Measurements from ENCODE around the gene KAZN.

KAZN gene

DNA sequence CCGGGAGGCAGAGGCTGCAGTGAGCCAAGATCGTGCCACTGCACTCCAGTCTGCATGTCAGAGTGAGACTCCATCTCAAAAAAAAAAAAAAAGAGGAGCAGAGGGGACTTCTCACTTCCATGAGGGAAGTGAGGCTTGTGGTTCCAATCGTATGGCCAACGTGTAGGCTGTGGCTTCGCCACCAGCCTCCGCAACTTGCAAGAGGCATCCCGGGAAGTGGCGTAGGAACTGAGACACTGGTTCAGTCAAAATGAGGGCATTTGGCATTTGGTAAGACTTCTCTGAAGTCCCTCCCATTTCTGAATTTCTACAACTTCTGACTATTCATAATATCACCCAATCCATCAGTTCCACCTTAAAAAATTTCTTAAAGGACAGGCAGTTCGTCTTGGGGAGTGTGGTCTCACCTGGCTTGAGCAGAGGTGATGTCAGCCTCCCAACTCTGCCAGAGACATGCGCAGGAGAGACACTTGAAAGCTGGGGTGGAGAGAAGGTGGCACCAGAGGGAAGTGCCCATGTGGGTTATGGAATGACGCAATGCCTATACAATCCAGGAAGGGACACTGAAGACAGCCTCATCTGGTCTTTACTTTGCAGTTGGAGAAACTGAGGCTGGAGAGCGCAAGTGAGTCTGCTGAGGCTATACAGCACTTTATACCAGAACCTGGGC lies 17.2 kb downstream of the KAZN start:
- TF ChIP-seq, protein P1, sequence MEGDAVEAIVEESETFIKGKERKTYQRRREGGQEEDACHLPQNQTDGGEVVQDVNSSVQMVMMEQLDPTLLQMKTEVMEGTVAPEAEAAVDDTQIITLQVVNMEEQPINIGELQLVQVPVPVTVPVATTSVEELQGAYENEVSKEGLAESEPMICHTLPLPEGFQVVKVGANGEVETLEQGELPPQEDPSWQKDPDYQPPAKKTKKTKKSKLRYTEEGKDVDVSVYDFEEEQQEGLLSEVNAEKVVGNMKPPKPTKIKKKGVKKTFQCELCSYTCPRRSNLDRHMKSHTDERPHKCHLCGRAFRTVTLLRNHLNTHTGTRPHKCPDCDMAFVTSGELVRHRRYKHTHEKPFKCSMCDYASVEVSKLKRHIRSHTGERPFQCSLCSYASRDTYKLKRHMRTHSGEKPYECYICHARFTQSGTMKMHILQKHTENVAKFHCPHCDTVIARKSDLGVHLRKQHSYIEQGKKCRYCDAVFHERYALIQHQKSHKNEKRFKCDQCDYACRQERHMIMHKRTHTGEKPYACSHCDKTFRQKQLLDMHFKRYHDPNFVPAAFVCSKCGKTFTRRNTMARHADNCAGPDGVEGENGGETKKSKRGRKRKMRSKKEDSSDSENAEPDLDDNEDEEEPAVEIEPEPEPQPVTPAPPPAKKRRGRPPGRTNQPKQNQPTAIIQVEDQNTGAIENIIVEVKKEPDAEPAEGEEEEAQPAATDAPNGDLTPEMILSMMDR (conservative IDR thresholded peaks at IDR 0.05; ENCODE audit: control insufficient read depth, insufficient read depth, low read depth, low read length), result no peak
- H3K4me3 ChIP-seq (ENCODE audit: control insufficient read depth, low read depth, low read length), result no peak overlapping the region
- DNase-seq (ENCODE audit: low read depth), result no peak

DNA sequence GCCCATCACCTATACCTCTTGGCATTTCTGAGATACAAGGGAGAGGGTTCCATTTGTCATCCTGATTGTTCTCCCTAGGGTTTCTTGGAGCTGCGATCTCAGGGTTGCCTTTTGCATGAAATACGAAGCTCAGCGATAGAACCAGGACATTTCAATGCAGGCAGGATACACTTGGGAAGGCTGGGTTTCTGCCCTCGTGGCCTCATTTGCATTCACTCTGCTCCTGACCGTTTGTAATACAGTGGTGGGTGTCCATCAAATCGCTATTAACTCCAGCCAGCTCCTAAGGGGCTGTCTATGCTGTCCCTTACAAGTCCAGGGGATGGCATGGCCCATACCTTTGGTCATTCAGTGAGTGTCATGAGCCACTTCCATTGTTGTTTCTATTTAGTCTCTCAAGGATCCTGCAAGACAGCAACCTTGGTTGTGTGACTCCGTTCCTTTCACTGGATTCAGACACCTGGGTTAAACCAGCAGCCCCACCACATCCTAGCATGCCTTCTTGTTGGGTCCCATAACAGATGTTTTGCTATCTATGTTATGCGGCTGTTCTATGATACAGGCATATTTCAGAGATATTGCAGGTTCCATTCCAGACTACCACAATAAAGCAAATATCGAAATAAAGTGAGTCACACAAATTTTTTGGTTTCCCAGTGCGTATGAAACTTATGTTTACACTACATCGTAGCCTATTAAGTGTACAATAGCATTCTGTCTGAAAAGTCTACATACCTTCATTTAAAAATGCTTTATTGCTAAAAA lies 18.3 kb downstream of the KAZN start:
- H3K4me3 ChIP-seq (ENCODE audit: control insufficient read depth, low read depth, low read length), result no peak overlapping the region
- TF ChIP-seq, protein P1 (conservative IDR thresholded peaks at IDR 0.05; ENCODE audit: control insufficient read depth, insufficient read depth, low read depth, low read length), result no peak
- DNase-seq (ENCODE audit: low read depth), result no peak

DNA sequence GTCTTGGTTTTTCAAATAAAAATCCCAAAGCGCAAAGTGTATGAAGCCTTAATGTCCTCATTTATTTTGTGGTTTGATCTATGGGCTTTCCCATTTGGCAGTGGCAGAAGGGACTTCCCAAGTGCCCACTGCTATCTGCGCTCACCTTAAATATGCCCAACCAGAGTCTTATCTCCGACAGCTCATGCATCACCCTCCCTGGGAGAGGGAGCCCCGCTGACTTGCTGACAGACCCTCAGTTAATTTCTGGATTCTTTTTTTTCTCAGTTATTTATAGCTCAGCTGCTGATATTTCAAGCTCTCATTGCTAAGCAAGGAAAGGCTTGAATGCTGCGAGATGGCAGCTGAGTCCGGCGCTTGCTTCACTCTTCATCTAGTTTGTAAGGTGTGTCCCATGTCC lies 19.3 kb downstream of the KAZN start:
- TF ChIP-seq, protein P1 (conservative IDR thresholded peaks at IDR 0.05; ENCODE audit: control insufficient read depth, insufficient read depth, low read depth, low read length), result no peak
- DNase-seq (ENCODE audit: low read depth), result no peak
- no peak overlapping the region for H3K4me3 ChIP-seq (ENCODE audit: control insufficient read depth, low read depth, low read length)

DNA sequence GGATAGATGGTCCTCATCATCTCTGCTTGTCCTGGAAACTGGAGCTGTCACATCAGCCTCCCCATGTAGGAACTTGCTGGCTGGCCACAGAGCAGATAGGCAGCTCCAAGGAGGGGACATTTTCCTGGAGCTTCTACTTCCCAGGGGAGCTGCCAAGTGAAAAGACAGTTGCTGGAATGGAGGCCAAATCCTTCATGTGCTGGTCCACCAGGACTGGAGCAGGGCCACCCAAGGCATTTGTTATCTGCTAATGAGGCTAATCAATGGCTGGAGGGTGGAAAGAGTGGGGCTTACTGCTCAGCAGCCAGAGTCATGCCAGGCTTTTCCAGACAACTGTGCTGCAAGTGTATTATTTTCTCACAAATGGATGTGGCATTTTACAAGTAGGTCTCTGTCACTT lies 22.5 kb downstream of the KAZN start:
- H3K4me3 ChIP-seq (ENCODE audit: control insufficient read depth, low read depth, low read length), result no peak overlapping the region
- TF ChIP-seq, protein P1 (conservative IDR thresholded peaks at IDR 0.05; ENCODE audit: control insufficient read depth, insufficient read depth, low read depth, low read length), result no peak
- no peak for DNase-seq (ENCODE audit: low read depth)

GRCh38 chr1:14623090-14623489 lies 24.6 kb downstream of the KAZN start:
- TF ChIP-seq, protein P1 (conservative IDR thresholded peaks at IDR 0.05; ENCODE audit: control insufficient read depth, insufficient read depth, low read depth, low read length), result no peak
- no peak for DNase-seq (ENCODE audit: low read depth)
- H3K4me3 ChIP-seq (ENCODE audit: control insufficient read depth, low read depth, low read length), result no peak overlapping the region

DNA sequence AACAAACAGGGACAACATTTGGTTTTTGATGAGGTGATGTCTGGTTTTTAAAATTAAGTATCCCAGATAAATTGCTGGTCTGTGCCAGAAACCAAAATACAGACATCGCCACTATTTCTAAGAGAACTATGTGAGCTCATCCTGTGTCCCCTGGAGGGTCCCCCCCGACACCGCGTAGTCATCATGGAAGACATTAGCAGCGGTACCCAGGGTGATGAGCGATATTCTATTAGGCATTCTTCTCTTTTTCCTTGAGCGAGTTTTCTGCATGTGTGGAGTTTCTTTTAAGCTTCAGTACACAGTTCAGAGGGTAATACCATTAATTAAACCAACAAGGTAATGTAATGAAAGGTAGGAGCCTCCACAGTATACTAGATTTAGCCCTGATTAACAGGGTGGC lies 26.5 kb downstream of the KAZN start:
- TF ChIP-seq, protein P1 (conservative IDR thresholded peaks at IDR 0.05; ENCODE audit: control insufficient read depth, insufficient read depth, low read depth, low read length), result no peak
- no peak overlapping the region for H3K4me3 ChIP-seq (ENCODE audit: control insufficient read depth, low read depth, low read length)
- no peak for DNase-seq (ENCODE audit: low read depth)

Data from fibroblast of mammary gland (primary cell).